AG04450 (cell line): ENCODE results near the gene PTTG2. TPM values are rescaled to one million over a fixed set of nuclear protein-coding genes. Genes with fewer than 3 reads are reported as not detected.

Source experiments
- CTCF ChIA-PET: fragments of 300-600, 350-600 bp; formaldehyde crosslinking; extraction: SDS; loops from one replicate; lab custom pipeline; 2022; ENCODE audit warnings: antibody characterized with exemption, inconsistent platforms; lab: Charles Lee
- POLR2A ChIA-PET: fragments of 350-600 bp; formaldehyde crosslinking; extraction: SDS; loops from one replicate; lab custom pipeline; 2021; ENCODE audit warnings: antibody characterized with exemption, inconsistent platforms; lab: Yijun Ruan, JAX
- DNase-seq: peaks from one replicate; pipeline ENCODE4 v3.0.0-alpha.2; 2011; ENCODE audit warnings: low read depth, low spot score
- H3K27ac ChIP-seq: one replicate; pipeline ENCODE4 v1.5.1; 2012; ENCODE audit warnings: low read depth, low read length, control low read depth
- H3K27me3 ChIP-seq: one replicate; pipeline ENCODE4 v1.6.0; 2012; ENCODE audit warnings: low read length; ENCODE audit not compliant: control insufficient read depth, insufficient read depth
- H3K4me3 ChIP-seq: 2 replicates; pipeline ENCODE4 v1.5.1; 2011; ENCODE audit warnings: mild to moderate bottlenecking, low read depth, low read length, control low read depth
- H3K9me3 ChIP-seq: 2 replicates; pipeline ENCODE4 v1.5.1; 2012; ENCODE audit warnings: low read length; ENCODE audit not compliant: control insufficient read depth, insufficient read depth
- polyA plus RNA-seq: library from polyadenylated mRNA; depleted of rRNA; stranded (reverse); fragments of >200 nt; gene quantifications from 2 replicates; pipeline ENCODE4 v1.2.3, GENCODE V29; 2011
- TF ChIP-seq, protein P1 (sequence below): IDR thresholded peaks from 2 replicates; pipeline ENCODE4 v1.5.1; 2011; ENCODE audit warnings: low read depth, low read length, control low read depth, inconsistent platforms

The PTTG2 gene
- polyA plus RNA-seq, 1 experiment, result not detected

- H3K27me3 ChIP-seq, result peaks cover 9% of the 10 kb centered on the region
- H3K9me3 ChIP-seq, result no peaks in the 10 kb centered on the region
- DNase-seq, result no peak
- POLR2A ChIA-PET, result no interaction called here
- no peak overlapping the region for H3K27ac ChIP-seq
- CTCF ChIA-PET, result no interaction called here
- TF ChIP-seq, protein P1, sequence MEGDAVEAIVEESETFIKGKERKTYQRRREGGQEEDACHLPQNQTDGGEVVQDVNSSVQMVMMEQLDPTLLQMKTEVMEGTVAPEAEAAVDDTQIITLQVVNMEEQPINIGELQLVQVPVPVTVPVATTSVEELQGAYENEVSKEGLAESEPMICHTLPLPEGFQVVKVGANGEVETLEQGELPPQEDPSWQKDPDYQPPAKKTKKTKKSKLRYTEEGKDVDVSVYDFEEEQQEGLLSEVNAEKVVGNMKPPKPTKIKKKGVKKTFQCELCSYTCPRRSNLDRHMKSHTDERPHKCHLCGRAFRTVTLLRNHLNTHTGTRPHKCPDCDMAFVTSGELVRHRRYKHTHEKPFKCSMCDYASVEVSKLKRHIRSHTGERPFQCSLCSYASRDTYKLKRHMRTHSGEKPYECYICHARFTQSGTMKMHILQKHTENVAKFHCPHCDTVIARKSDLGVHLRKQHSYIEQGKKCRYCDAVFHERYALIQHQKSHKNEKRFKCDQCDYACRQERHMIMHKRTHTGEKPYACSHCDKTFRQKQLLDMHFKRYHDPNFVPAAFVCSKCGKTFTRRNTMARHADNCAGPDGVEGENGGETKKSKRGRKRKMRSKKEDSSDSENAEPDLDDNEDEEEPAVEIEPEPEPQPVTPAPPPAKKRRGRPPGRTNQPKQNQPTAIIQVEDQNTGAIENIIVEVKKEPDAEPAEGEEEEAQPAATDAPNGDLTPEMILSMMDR, result no peak
- H3K4me3 ChIP-seq, result no peak overlapping the region
Observed at GRCh38 chr4:37924946-37925345, 35.3 kb upstream of the PTTG2 start.

DNA sequence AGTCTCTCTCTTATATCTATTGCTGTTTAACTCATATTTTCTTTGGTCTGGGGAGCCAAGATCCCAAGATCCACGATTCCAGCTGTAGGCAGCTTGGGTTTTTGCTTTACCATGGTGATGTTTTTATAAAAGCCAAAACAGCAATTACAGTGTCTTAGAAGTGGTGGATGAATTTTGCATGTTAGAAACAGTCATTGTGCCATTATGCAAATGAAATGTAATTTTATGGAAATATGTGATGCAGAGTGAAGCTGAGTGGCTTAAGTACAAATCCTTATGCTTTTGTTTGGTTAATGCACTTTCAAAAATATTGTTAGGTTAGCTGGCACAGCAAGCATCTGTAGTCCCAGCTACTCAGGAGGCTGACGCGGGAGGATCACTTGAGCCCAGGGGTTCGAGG, 32.8 kb upstream of the PTTG2 start:
- CTCF ChIA-PET, result interaction anchor here (0.6 to 0.9 kb wide), 2 partner anchors 18 to 135 kb away, joined by 3 read pairs; no protein-coding TSS in a partner anchor
- no peak for DNase-seq
- Histone ChIP-seq H3K27ac (no peak overlapping the region), H3K27me3 (peaks cover 9% of the 10 kb centered on the region), H3K9me3 (no peaks in the 10 kb centered on the region), H3K4me3 (no peak overlapping the region)
- TF ChIP-seq, protein P1, result no peak
- POLR2A ChIA-PET, result no interaction called here

- Histone ChIP-seq H3K9me3 (no peaks in the 10 kb centered on the region), H3K27me3 (peaks cover 9% of the 10 kb centered on the region), H3K27ac (no peak overlapping the region), H3K4me3 (no peak overlapping the region)
- TF ChIP-seq, protein P1, result no peak
- POLR2A ChIA-PET, result no interaction called here
- DNase-seq, result no peak
- CTCF ChIA-PET, result interaction anchor here (0.5 kb wide), 1 partner anchor 50 kb away, joined by 3 read pairs; no protein-coding TSS in a partner anchor
Observed at GRCh38 chr4:37928426-37929416, 31.5 kb upstream of the PTTG2 start.

- TF ChIP-seq, protein P1, result no peak
- CTCF ChIA-PET, result no interaction called here
- DNase-seq, result no peak
- H3K4me3 ChIP-seq, result no peak overlapping the region
- H3K9me3 ChIP-seq, result no peaks in the 10 kb centered on the region
- POLR2A ChIA-PET, result no interaction called here
- H3K27ac ChIP-seq, result no peak overlapping the region
- H3K27me3 ChIP-seq, result peaks cover 7% of the 10 kb centered on the region
Observed at GRCh38 chr4:37934096-37934495, 26.1 kb upstream of the PTTG2 start.

DNA sequence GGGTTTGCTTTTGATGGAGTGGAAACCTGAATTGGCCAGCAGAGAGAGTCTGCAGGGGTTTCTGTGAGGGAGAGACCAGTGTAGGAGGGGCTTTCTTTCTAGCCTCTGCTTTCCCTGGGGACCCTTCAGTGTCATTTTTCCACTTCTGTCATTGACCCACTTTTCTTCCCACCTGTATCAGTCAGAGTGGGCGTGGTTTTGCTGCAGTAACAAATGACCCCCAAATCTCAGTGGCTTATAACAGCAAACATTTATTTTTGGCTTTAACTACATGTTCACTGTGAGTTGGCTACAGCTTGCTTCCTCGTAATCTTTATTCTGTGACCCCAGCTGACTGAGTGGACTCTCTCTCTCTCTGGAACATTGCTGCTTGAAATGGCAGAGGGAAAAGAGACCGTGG, 25.6 kb upstream of the PTTG2 start:
- ChIA-PET POLR2A (no interaction called here), CTCF (no interaction called here)
- TF ChIP-seq, protein P1, result no peak
- H3K4me3 ChIP-seq, result no peak overlapping the region
- no peaks in the 10 kb centered on the region for H3K9me3 ChIP-seq
- H3K27me3 ChIP-seq, result peaks cover 7% of the 10 kb centered on the region
- H3K27ac ChIP-seq, result no peak overlapping the region
- no peak for DNase-seq
